Measurements from ENCODE around the gene OR52E1. TPM values are rescaled to one million over a fixed set of nuclear protein-coding genes. Genes with fewer than 3 reads are reported as not detected.
"Not testable (repeated sequence)": the region's sequence is repeated elsewhere in the genome, so short reads cannot be mapped to it uniquely, and the experiment has no call there.

OR52E1 gene
- total RNA-seq, 1 donor from 2014 or later: not detected

DNA sequence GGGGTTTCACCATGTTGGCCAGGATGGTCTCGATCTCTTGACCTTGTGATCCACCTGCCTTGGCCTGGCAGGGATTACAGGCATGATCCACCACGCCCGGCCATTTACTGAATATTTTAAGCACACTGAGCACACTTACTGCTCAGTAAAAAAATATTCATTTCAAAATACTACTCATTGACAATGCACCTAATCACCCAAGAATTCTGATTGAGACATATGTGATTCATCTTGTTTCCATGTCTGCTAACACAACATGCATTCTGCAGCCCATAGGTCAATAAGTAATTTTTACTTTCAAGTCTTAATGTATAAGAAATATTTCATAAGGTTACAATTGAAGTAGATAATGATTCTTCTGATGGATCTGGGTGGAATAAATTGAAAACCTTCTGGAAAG lies 27.3 kb upstream of the OR52E1 start:
- DNase-seq (ENCODE audit: low spot score in 2 of 2, unreplicated experiment in 2 of 2): no peak
- no peak for TF ChIP-seq CTCF (IDR thresholded peaks at IDR 0.05; ENCODE audit: unreplicated experiment)
- no peaks in the 10 kb centered on the region for H3K36me3 Mint-ChIP-seq
- no peak overlapping the region for H3K27ac Mint-ChIP-seq
- H3K4me1 Mint-ChIP-seq: no peaks in the 10 kb centered on the region
- H3K9me3 Mint-ChIP-seq: no peaks in the 10 kb centered on the region
- H3K27me3 Mint-ChIP-seq (ENCODE audit: low read depth): peaks cover 3% of the 10 kb centered on the region
- H3K4me3 Mint-ChIP-seq: no peak overlapping the region

DNA sequence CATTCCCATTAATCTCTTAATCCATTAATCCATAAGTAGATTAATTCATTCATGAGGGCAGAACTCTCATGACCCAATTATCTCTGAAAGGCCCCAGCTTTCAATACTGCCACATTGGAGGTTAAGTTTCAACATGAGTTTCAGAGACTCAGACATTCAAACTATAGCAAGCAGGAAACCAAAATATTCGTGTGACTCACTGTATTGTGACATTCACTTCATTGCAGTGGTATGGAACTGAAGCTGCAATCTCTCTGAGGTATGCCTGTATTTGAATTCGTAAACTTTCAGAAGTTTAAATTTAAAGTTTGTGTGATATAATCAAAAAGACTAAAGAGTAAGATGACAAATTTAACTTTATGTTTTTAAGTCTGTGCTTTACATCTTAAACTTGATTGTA lies 26.0 kb upstream of the OR52E1 start:
- Mint-ChIP-seq H3K27ac (no peak overlapping the region), H3K9me3 (no peaks in the 10 kb centered on the region), H3K4me1 (no peaks in the 10 kb centered on the region), H3K27me3 (ENCODE audit: low read depth) (peaks cover 5% of the 10 kb centered on the region), H3K36me3 (no peaks in the 10 kb centered on the region), H3K4me3 (no peak overlapping the region)
- no peak for TF ChIP-seq CTCF (IDR thresholded peaks at IDR 0.05; ENCODE audit: unreplicated experiment)
- DNase-seq (ENCODE audit: low spot score in 2 of 2, unreplicated experiment in 2 of 2): no peak

DNA sequence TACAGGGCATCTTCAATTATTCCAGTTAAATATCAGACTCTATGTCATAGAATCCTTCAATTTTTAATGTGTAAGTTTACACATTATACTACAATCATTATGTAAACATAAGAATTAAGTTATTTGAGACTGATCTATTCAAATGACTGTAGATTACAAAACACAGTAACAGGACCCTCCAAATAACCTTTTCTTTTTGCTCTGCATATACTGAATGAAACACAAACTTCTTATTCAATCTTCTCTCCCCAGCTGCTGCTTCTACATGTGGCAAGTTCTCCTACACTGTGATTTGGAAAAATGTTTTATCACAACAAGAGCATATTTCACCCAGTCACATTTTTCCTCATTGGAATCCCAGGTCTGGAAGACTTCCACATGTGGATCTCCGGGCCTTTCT lies 23.1 kb upstream of the OR52E1 start, which contains the start of gene OR52J3:
TSS of gene OR52J3 (plus strand) at position 301 of the 400 bp plus-strand sequence. CDS start at position 301, 0 bp downstream.
- Mint-ChIP-seq H3K36me3 (no peaks in the 10 kb centered on the region), H3K27me3 (ENCODE audit: low read depth) (peaks cover 5% of the 10 kb centered on the region), H3K4me1 (no peaks in the 10 kb centered on the region), H3K9me3 (no peaks in the 10 kb centered on the region), H3K27ac (no peak within 1 kb of the TSS), H3K4me3 (no peak within 1 kb of the TSS)
- no peak for TF ChIP-seq CTCF (IDR thresholded peaks at IDR 0.05; ENCODE audit: unreplicated experiment)
- DNase-seq (ENCODE audit: low spot score in 2 of 2, unreplicated experiment in 2 of 2): no peak

DNA sequence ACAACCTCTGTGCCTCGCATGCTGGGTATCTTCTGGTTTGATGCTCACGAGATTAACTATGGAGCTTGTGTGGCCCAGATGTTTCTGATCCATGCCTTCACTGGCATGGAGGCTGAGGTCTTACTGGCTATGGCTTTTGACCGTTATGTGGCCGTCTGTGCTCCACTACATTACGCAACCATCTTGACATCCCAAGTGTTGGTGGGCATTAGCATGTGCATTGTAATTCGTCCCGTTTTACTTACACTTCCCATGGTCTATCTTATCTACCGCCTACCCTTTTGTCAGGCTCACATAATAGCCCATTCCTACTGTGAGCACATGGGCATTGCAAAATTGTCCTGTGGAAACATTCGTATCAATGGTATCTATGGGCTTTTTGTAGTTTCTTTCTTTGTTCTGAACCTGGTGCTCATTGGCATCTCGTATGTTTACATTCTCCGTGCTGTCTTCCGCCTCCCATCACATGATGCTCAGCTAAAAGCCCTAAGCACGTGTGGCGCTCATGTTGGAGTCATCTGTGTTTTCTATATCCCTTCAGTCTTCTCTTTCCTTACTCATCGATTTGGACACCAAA lies 22.5 kb upstream of the OR52E1 start:
- Mint-ChIP-seq H3K4me1 (no peaks in the 10 kb centered on the region), H3K27ac (no peak overlapping the region), H3K9me3 (no peaks in the 10 kb centered on the region), H3K27me3 (ENCODE audit: low read depth) (peaks cover 5% of the 10 kb centered on the region), H3K4me3 (no peak overlapping the region), H3K36me3 (no peaks in the 10 kb centered on the region)
- DNase-seq (ENCODE audit: low spot score in 2 of 2, unreplicated experiment in 2 of 2): no peak
- TF ChIP-seq CTCF (IDR thresholded peaks at IDR 0.05; ENCODE audit: unreplicated experiment): no peak

GRCh38 chr11:5058679-5059078 lies 10.7 kb upstream of the OR52E1 start:
- not testable (repeated sequence) for H3K4me1 Mint-ChIP-seq; DNase-seq (ENCODE audit: low spot score in 2 of 2, unreplicated experiment in 2 of 2); H3K36me3 Mint-ChIP-seq; H3K27ac Mint-ChIP-seq; H3K9me3 Mint-ChIP-seq; H3K4me3 Mint-ChIP-seq
- H3K27me3 Mint-ChIP-seq (ENCODE audit: low read depth): peaks cover 14% of the 10 kb centered on the region

DNA sequence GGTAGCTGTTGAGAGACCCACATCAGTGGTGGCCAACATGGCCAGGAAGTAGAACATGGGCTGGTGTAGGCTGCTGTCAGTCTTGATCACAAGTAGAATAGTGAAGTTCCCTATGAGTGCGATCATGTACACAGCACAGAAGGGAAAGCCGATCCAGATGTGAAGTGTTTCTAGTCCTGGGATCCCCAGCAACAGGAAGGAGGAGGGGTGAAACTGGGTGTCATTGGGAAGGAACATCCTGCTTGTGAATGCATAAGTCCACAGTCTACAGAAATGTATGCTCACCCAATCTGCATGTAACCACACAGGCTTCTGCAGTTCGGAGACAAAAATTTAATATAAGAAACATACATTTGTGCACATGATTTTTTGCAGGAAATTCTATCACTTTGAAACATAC lies 10.0 kb upstream of the OR52E1 start, which contains the start of gene OR52E2:
TSS of gene OR52E2 (minus strand) at position 237 of the 400 bp plus-strand sequence. CDS start at position 237, 0 bp downstream.
- Mint-ChIP-seq H3K27me3 (ENCODE audit: low read depth) (peaks cover 19% of the 10 kb centered on the region), H3K4me3 (no peak within 1 kb of the TSS), H3K9me3 (no peaks in the 10 kb centered on the region), H3K4me1 (no peaks in the 10 kb centered on the region), H3K36me3 (no peaks in the 10 kb centered on the region), H3K27ac (no peak within 1 kb of the TSS)
- no peak for TF ChIP-seq CTCF (IDR thresholded peaks at IDR 0.05; ENCODE audit: unreplicated experiment)
- no peak for DNase-seq (ENCODE audit: low spot score in 2 of 2, unreplicated experiment in 2 of 2)
